HL-60/S4 treated with phorbol 12-myristate 13-acetate at 8.2 ng/mL for 4 days and 3 days (cell line): ENCODE data around the gene NEIL3.
"Not testable (repeated sequence)": the region's sequence is repeated elsewhere in the genome, so short reads cannot be mapped to it uniquely, and the experiment has no call there.

Experiments used
- in situ Hi-C: fragments of 300-500 bp; cut with MboI; formaldehyde crosslinking; loops from 2 replicates; pipeline ENCODE4 v1.15.0; 2022; ENCODE audit warnings: low sequenced_read_pairs

The NEIL3 gene

DNA sequence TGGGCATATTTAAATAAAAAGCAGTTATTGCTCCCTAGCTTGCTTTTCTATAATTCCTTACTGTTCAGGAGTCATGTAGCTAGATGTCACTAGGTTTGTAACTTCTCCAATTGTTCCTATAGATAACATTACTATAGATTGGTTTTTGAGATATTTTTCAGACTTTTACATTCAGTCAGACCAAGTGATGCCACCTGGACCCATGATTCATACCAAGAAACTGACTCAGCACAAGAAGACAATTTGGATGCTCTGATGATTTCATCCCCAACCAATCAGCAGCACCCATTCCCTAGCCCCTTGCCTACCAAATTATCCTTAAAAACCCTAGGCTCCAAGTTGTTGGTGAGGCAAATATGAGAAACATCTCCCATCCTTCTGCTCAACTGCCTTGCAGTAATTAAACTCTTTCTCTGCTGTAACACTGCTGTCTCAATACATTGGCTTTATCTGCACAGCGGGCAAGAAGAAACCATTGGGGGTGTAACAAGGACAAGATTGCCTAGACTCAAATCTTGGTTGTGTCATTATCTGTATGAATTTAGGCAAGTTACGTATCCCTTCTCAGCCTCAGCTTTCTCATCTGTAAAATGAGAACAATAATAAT lies 11.8 kb upstream of the NEIL3 start:
- in situ Hi-C loops = no loop called here

DNA sequence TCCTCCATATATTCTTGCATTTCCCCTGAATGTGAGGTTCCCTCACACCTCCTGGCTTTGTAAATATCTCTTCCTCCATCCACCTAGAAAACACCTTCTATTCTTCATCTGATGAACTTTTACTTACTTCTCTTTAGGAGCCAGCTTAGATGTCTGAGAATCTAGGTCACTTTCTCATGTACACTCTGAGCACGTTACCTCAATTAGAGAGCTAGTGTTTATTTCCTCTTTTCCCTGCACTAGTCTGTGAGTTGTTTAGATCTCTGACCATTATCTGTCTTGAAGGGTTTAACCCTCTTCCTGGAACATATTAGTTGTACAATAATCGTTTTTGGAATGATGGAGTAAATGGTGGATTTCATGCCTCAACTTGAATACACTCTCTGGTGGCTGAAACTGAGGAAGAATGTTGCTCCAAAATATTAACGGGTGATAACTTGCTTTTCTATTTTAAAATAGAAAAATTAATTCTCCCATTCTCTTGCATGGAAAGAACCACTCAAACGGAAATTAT lies 8.5 kb upstream of the NEIL3 start:
- in situ Hi-C loops = no loop called here

DNA sequence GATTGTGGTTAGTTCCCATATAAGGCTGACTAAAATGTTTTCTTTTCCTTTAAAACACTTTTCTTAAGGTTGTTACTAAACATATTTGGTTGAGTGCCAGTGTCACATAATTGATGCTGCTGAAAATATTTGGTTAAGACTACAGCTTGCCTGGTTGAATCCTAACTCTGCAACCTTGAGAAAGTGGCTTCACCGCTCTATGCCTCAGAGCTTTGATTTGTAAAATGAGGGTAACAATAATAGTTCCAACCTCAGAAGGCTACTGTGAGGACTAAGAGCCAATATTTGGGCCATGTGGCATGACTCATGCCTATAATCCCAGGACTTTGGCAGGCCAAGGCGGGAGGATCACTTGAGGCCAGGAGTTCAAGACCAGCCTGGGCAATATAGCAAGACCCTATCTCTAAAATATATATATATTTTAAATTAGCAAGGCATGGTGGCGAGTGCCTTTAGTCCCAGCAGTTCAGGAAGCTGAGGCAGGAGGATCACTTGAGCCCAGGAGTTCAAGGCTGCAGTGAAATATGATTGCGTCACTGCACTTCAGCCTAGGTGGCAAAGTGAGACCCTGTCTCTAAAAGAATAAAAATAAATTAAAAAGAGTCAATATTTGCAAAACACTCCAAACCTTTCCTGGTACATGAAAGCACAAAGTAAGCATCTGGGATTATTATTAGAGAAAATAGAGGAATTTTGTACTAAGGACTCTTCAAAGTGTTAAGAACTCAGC lies 7.1 kb upstream of the NEIL3 start:
- in situ Hi-C loops = no loop called here

DNA sequence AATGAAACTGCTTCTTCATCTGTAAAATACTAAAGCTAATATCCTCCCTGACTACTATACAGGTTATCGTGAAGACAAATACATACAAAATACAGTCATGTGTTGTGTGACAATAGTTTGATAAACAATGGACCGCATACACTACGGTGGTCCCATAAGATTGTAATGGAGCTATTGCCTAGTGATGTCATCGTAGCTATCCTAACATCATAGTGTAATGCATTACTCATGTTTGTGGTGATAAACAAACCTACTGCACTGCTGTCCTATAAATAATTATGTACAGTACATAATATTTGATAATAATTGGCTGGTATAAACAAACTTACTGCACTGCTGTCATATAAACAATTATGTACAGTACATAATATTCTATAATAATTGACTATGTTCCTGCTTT lies 5.6 kb upstream of the NEIL3 start:
- in situ Hi-C loops = no loop called here

DNA sequence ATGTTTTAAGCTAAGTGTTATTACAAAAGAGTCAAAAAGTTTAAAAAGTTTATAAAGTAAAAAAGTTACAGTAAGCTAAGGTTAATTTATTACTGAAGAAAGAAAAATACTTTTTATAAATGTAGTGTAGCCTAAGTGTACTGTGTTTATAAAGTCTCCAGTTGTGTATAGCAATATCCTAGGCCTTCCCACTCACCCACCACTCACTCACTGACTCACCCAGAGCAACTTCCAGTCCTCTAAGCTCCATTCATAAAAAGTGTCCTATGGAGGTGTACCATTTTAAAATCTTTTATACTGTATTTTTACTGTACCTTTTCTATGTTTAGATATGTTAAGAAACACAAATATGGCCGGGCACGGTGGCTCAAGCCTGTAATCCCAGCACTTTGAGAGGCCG lies 4.8 kb upstream of the NEIL3 start:
- in situ Hi-C loops = not testable (repeated sequence)

DNA sequence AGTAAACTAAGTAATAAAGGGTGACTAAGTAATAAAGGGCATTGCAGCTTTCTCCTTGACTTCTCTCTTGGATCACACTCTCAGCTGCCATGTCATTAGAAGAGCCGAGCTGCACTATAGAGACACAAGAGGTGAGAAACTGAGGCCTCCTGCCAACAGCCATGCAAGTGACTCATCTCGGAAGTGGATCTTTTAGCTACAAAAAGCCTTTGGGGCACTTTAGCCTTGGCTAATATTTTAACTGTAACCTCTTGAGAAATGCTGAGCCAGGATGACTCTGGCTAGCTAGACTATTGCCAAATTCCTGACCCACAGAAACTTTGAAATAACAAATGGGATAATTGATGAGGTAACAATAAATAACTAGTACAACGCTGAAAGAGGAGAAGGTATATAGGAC lies 1.5 kb upstream of the NEIL3 start:
- in situ Hi-C loops = no loop called here

DNA sequence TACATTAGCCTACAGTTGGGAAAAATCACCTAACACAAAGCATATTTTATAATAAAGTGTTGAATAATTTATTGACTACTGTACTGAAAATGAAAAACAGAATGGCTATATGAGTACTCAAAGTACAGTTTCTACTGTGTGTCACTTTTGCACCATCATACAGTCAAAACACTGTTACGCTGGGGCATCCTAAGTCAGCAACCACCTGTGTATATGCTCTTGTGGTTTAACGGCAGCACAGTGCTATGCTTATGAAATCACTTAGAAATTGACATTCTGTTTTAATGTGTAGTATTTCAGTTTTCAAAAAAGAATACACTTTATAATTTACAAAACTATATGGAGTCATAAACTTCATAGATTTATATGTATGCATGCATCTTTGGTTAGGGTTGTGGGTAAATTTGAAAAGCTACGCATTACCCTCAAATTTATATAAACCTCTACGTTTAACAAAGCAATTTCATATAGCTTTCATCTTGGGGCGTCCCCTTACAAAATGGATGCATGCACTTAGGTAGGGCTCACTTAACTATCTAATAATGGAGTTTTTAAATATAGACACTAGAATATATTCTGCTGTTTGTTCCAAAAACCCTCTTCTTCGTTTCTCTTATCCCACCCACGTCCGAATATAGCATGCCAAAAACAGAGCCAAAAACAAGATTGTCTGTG lies 690 bp upstream of the NEIL3 start:
- in situ Hi-C loops = no loop called here

DNA sequence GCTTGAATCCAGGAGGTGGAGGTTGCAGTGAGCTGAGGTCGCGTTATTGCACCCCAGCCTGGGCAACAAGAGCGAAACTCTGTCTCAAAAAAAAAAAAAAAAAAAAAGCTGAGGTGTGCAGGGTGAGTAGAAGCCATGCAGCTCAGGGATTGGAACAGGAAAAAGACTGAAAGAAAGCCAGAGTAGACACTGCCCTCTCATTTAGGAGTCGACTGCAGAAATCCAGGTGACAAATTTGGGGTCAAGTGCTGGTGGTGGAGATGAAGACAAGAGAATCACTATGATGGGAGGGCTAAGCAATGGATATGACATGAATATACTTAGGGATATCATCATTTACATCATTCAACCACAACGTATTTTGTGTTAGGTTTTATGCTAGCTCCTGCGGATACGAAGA lies 1.9 kb downstream of the NEIL3 start:
- in situ Hi-C loops = no loop called here

DNA sequence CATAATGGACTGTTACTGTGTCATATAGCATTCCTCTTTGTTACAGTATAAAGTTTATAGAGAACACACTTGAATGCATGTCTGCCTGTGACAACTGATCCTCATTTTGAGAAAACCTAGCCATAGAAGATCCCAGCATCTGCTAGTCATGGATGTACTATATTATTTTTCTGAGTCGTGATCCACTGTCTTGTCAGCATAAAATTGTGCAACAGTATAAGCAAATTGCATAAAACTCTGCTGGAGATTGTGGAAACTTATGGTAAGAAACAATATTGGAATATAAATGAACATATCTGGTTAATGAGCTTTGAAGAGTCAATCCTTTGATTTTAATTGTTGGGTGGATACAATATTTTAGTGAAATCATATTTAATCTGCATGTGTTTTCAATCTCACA lies 3.6 kb downstream of the NEIL3 start:
- in situ Hi-C loops = no loop called here

DNA sequence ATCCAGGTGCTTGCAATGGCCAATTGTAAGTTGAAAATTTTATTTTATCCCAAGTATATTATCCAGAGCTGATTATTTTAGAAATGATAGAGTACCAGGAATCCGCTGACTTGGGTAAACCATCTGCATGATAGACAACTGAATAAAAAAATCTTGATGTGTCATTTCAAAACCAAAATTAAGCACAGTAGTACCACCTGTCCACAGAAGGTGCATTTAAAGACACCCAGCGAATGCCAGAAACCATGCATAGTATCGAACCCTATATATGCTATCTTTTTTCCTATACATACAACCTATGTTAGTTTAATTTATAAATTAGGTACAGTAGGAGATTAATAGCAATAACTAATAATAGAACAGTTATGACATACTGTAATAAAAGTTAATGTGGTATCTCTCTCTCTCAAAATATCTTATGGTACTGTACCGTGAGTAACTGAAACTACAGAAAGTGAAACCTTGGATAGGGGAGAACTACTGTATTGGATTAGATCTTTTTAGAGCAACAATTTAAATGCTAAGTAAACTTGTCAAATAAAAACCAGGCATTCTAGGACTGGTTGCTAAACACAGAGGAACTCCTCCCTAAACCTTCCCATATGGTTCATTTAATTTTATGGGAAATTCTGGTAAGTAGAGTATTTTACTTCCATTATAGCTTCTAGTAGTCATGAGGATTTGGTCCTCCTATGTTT lies 6.2 kb downstream of the NEIL3 start:
- in situ Hi-C loops = no loop called here

DNA sequence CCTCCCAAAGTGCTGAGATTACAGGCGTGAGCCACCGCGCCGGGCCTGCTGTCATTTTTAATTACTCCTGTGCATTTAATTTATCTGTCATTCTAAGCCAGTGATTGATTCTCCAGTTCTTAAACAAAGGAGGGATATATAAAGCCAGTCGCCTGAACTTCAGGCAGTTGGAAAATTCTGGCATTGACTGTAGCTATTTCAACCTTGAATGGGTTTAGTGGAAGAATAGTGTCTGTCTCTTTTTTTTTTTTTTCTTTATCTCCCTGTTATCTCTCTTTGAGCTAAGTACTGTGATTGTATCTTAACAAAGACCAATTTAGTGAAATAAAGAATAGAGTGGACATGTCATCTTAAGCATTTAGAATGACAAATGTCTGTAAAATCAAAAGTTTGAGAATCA lies 11.0 kb downstream of the NEIL3 start:
- in situ Hi-C loops = no loop called here

DNA sequence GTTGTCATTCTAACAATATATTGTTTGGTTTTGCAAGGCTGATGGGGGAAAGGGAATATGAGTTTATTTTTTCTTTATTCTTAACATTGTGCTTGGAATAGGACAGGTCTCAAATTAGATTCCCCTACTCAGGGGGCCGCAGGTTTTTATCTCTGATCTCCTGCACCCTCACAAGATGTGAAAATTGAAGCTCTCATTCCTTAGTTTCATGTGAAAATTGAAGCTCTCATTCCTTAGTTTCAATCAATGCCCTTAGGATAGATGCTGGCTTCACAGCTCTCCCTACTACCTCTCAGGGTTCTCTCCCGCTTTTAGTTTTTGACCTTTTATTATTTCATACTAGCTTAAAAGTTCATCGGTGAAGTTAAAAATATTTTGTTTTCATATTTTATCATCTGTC lies 12.0 kb downstream of the NEIL3 start:
- in situ Hi-C loops = no loop called here

DNA sequence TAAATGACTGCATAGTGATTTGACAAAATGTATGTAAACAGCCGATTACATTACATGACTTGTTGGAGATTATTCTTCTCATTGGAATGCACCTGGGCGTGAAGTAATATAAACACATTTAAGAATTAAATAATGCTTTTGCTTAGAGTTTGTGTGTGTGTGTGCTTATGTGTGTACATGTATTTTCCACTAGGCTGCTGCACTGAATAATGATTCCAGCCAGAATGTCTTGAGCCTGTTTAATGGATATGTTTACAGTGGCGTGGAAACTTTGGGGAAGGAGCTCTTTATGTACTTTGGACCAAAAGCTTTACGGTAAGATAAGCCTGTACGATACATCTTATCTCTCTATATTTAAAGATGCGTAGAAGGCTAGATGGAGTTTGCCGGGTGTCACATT lies 12.6 kb downstream of the NEIL3 start:
- in situ Hi-C loops = no loop called here

DNA sequence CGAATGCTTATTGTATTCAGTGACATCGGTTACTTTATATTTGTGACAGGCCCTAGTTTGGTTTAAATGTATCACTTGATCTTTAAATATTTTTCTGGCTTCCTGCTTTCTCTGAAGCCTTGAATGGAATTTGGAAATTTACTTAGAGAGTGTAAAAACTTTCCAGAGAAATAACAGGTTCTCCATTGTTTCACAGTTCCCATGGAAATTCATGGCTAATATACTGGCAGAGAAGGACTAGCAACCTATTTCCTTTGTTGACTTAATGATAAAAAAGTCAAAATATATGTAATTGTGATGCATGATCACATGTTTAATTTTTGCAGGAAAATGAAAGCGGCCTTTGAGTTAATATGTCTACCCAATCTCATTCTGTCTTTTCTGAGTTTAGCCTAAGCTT lies 13.2 kb downstream of the NEIL3 start:
- in situ Hi-C loops = no loop called here

DNA sequence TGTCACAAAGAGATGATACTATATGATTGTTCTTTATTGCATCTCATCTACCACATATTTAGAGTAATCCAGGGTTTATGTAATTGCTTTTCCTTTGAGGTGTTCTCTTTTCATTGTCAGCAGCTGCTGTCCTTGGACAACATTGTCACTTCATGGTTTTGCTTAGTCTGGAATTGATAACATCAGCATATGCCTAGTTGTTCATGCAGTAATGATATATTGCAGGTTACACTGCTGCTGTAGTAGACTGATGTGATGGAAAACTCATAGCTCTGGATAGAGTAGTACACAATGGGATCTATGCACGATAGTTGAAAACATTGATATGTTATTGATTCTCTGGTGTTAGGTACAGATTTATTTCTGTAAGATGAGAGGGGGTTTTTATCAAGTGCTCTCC lies 13.7 kb downstream of the NEIL3 start:
- in situ Hi-C loops = no loop called here

DNA sequence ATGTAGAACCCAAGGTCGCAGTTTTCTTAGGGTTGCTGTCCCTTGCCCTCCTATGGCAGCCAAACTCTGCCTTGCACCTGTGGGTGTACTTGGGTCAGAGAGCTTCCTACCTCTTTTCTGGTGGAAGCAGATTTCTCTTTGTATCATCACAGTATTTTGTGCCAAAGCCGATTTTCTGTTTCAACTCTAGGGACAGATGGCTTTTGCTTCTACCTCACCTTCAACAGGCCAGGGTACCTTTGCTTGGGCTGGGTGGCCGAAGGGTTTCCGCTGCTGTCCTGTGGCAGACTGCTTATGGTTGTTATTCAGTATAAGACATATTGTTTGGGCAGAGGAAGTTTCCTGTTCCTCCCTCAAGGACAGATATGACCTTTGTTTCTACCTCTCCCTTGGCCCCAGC lies 22.4 kb downstream of the NEIL3 start:
- in situ Hi-C loops = loop anchor here (10.0 kb wide), 1 partner anchor 77 kb away; no protein-coding TSS in a partner anchor

DNA sequence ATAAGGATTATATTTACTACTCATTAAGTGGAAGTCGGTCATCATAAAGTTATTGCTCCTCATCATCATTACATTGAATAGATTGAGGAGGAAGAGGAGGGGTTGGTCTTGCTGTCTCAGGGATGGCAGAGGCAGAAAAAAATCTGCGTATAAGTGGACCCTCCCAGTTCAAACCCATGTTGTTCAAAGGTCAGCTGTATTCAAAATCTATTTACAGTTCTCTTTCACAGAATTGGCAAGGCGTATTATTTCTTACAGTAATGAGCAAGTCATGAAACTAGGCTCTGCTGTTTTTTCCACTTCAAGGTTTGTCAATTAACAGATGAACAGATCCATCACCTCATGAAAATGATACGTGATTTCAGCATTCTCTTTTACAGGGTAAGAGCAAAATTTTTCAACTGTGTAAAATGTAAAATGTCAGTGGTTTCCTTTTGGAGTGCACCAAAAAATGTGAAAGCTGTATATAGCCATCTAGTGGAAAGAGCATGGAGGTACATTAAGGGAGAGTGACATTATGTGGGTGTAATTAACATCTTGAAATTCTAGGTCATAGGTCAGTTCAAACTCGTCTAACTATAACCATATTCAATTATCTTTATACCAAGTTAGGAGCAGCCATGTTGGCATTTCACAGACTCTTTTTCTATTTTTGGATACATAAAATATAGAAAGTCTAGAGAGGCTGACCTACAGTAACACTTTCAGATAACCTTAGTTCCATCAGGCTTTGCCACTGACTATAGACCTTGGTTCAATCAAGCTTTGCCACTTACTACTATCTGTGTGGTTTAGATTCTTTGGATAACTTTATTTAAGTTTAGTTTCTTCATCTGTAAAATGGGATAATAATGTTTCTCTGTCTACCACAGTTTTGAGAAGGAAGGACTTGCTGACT lies 30.1 kb downstream of the NEIL3 start:
- in situ Hi-C loops = loop anchor here (10.0 kb wide), 1 partner anchor 85 kb away; no protein-coding TSS in a partner anchor

DNA sequence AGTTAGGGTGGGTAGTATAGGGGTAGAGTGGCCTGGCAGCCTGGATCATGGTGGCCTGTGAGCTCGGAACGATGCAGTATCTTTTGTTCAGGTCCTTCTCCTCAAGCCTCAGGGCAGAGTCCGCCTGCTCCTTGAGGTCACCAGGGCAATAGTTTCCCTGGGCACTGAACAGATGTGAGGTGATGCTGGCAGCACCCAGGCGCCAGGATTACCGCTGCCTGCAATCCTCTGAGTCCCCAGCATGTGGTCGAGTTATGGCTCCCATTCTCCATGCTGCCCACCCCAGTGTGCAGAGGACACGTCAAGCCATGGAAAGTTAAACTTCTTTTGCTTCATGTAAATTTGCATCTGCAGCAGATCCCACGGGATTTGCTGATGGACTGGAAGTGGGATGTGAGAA lies 38.7 kb downstream of the NEIL3 start:
- in situ Hi-C loops = no loop called here

DNA sequence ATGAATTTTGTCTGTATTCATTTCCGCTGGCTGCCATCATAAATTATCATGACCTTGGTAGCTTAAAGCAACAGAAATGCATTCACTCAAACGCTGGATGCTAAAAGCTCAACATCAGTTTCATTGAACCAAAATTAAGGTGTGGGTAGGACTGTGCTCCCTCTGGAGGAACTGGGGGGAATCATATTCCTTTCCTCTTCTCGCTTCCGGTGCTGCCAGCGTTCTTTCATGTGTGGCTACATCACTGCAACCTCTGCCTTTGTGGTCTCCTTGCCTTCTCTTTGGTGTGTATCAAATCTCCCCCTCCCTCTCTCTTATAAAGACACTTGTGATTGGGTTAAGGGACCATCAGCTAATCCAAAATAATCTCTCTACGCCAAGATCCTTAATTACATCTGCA lies 39.5 kb downstream of the NEIL3 start:
- in situ Hi-C loops = no loop called here

DNA sequence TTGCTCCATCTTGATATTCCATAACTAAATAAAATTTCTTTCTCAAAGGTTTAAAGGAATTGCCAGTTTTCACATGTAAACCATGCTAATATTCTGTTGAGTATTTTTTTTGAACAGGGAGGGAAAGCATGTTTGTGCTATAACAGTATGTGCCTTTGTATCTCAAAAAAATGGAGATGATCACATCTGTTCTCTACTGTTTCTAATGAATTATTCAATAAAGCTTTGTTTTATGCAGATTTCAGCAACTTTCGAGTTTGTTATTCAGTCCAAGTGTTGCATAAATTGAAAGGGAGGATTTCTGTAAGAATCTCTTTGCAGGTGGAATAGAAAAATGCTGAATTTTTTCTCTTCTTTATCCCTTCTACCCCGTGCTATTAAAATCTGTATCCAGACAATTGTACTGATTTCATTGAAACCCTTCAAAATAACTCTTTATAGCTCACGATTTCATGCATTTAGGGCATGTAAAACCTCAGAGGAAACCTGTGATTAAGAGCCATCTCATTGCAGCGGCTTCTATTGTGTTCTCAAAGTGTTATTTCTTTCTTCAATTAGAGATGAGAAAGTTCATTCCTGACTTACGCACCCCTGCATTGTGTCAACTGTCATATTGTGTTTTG lies 42.1 kb downstream of the NEIL3 start:
- in situ Hi-C loops = no loop called here
